Renal pelvis (tissue), 4 donors: Measurements from ENCODE around the gene HMGXB4. TPM values are rescaled to one million over a fixed set of nuclear protein-coding genes. Genes with fewer than 3 reads are reported as not detected.

Experiments
- DNase-seq: peaks from one replicate; pipeline ENCODE4 v3.0.0-alpha.2; 2013
- polyA plus RNA-seq, 3 donors: library from polyadenylated mRNA; unstranded; fragments of 120-200 nt; gene quantifications; one replicate each; pipeline ENCODE4 v1.2.1, GENCODE V29; 2013; ENCODE audit not compliant: insufficient read length in 3 of 3

HMGXB4 gene
- polyA plus RNA-seq, 3 donors: 24.9 to 30.7 (median 28.5) TPM

GRCh38 chr22:35307372-35307771 lies 50.1 kb downstream of the HMGXB4 start:
- DNase-seq: no peak

GRCh38 chr22:35307892-35308291 lies 50.6 kb downstream of the HMGXB4 start:
- no peak for DNase-seq

GRCh38 chr22:35308480-35309021 lies 51.3 kb downstream of the HMGXB4 start:
- DNase-seq: no peak

GRCh38 chr22:35310556-35311550 lies 53.6 kb downstream of the HMGXB4 start:
- DNase-seq: no peak

GRCh38 chr22:35311551-35311999 lies 54.3 kb downstream of the HMGXB4 start:
- DNase-seq: no peak

GRCh38 chr22:35312198-35313059 lies 55.1 kb downstream of the HMGXB4 start:
- DNase-seq: no peak

GRCh38 chr22:35313311-35314121 lies 56.2 kb downstream of the HMGXB4 start:
- DNase-seq: peak; percentile 43

GRCh38 chr22:35314161-35314942 lies 57.1 kb downstream of the HMGXB4 start:
- no peak for DNase-seq

- no peak for DNase-seq
Observed at GRCh38 chr22:35315141-35315854, 58.0 kb downstream of the HMGXB4 start.

- DNase-seq: no peak
Observed at GRCh38 chr22:35315855-35316745, 58.8 kb downstream of the HMGXB4 start.

GRCh38 chr22:35316751-35317150 lies 59.5 kb downstream of the HMGXB4 start:
- DNase-seq: no peak

GRCh38 chr22:35317680-35318290 lies 60.5 kb downstream of the HMGXB4 start:
- DNase-seq: no peak

- no peak for DNase-seq
Observed at GRCh38 chr22:35318346-35319215, 61.3 kb downstream of the HMGXB4 start.

- DNase-seq: no peak
Observed at GRCh38 chr22:35319244-35319985, 62.1 kb downstream of the HMGXB4 start.

GRCh38 chr22:35322126-35322525 lies 64.8 kb downstream of the HMGXB4 start:
- DNase-seq: no peak

GRCh38 chr22:35322893-35323292 lies 65.6 kb downstream of the HMGXB4 start:
- no peak for DNase-seq
